Measurements from ENCODE around the gene ZHX3. TPM values are rescaled to one million over a fixed set of nuclear protein-coding genes. Genes with fewer than 3 reads are reported as not detected.
"Not testable (repeated sequence)": the region's sequence is repeated elsewhere in the genome, so short reads cannot be mapped to it uniquely, and the experiment has no call there.

The ZHX3 gene
- total RNA-seq, 1 donor from 2014 or later = 26.8 TPM

DNA sequence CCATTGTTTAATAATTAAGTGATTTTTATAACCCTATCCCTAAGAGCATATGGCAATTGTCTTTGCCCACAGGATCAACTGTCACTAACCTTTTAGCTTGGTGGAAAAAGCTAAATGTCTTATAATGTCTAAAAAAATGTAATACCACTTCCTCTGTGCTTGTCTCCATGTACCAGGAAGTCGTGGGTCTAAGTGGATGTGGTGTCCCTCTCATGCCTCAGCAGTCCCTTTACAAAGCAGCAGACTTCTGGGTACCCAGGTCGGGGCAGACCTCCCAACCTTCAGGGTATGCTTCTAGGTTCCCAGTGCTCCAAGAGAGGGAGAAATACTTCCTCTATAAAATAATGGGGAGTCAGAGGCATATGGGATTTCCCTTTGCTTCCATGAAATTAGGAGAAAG, 74.7 kb downstream of the ZHX3 start:
- Histone ChIP-seq H3K4me1 (peaks cover 44% of the 10 kb centered on the region), H3K36me3 (no peaks in the 10 kb centered on the region), H3K4me3 (no peak overlapping the region), H3K27me3 (no peaks in the 10 kb centered on the region), H3K9me3 (no peaks in the 10 kb centered on the region), H3K27ac (peak overlapping the region; percentile 98)
- intact Hi-C loops (cut with DNase I) = no loop called here
- DNase-seq (ENCODE audit: extremely low spot score in 2 of 2) = no peak
- no peak for TF ChIP-seq POLR2A (IDR thresholded peaks at IDR 0.05)
- TF ChIP-seq, protein P1, sequence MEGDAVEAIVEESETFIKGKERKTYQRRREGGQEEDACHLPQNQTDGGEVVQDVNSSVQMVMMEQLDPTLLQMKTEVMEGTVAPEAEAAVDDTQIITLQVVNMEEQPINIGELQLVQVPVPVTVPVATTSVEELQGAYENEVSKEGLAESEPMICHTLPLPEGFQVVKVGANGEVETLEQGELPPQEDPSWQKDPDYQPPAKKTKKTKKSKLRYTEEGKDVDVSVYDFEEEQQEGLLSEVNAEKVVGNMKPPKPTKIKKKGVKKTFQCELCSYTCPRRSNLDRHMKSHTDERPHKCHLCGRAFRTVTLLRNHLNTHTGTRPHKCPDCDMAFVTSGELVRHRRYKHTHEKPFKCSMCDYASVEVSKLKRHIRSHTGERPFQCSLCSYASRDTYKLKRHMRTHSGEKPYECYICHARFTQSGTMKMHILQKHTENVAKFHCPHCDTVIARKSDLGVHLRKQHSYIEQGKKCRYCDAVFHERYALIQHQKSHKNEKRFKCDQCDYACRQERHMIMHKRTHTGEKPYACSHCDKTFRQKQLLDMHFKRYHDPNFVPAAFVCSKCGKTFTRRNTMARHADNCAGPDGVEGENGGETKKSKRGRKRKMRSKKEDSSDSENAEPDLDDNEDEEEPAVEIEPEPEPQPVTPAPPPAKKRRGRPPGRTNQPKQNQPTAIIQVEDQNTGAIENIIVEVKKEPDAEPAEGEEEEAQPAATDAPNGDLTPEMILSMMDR (IDR thresholded peaks at IDR 0.05) = no peak
- no peak for TF ChIP-seq POLR2AphosphoS5 (IDR thresholded peaks at IDR 0.05; ENCODE audit: insufficient read depth in 1 of 2, low read depth in 1 of 2)

DNA sequence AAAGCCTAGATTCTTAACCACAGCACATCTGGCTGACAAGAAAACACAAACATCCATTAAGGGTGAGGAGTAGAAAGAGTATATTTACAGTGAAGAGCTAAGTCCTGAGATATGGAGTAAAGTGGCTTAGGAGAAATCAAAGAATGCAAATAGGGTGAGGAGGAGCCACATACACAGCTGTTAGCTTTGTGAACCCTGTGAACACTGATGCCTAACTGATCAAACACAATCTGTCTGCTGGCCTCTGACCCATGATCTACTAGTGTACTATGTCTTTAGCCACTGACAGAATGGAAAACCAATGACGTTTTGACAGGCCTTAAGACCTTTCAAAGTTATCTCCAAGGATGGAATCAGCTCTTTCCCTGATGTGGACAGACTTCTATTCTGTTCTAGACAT, 75.2 kb downstream of the ZHX3 start:
- H3K4me1 ChIP-seq = peaks cover 40% of the 10 kb centered on the region
- DNase-seq (ENCODE audit: extremely low spot score in 2 of 2) = no peak
- intact Hi-C loops (cut with DNase I) = no loop called here

DNA sequence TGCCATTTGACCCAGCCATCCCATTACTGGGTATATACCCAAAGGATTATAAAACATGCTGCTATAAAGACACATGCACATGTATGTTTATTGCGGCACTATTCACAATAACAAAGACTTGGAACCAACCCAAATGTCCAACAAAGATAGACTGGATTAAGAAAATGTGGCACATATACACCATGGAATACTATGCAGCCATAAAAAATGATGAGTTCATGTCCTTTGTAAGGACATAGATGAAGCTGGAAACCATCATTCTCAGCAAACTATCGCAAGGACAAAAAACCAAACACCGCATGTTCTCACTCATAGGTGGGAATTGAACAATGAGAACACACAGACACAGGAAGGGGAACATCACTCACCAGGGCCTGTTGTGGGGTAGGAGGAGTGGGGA, 80.3 kb downstream of the ZHX3 start:
- H3K4me3 ChIP-seq; H3K27me3 ChIP-seq; H3K36me3 ChIP-seq; H3K9me3 ChIP-seq; H3K27ac ChIP-seq; DNase-seq (ENCODE audit: extremely low spot score in 2 of 2); intact Hi-C loops (cut with DNase I): not testable (repeated sequence)
- H3K4me1 ChIP-seq = peaks cover 25% of the 10 kb centered on the region

More for the DNA sequence above, 75.2 kb downstream of the ZHX3 start:
- no peaks in the 10 kb centered on the region for H3K27me3 ChIP-seq
- no peak overlapping the region for H3K4me3 ChIP-seq
- peak overlapping the region; percentile 98 for H3K27ac ChIP-seq
- H3K36me3 ChIP-seq = no peaks in the 10 kb centered on the region
- no peaks in the 10 kb centered on the region for H3K9me3 ChIP-seq
- TF ChIP-seq, protein P1 (IDR thresholded peaks at IDR 0.05) = no peak
- TF ChIP-seq POLR2A (IDR thresholded peaks at IDR 0.05) (no peak), POLR2AphosphoS5 (IDR thresholded peaks at IDR 0.05; ENCODE audit: insufficient read depth in 1 of 2, low read depth in 1 of 2) (no peak)

DNA sequence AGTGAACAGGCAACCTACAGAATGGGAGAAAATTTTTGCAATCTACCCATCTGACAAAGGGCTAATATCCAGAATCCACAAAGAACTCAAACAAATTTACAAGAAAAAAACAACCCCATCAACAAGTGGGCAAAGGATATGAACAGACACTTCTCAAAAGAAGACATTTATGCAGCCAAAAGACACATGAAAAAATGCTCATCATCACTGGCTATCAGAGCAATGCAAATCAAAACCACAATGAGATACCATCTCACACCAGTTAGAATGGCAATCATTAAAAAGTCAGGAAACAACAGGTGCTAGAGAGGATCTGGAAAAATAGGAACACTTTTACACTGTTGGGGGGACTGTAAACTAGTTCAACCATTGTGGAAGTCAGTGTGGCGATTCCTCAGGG, 80.7 kb downstream of the ZHX3 start:
- DNase-seq (ENCODE audit: extremely low spot score in 2 of 2); H3K4me3 ChIP-seq; H3K27me3 ChIP-seq; intact Hi-C loops (cut with DNase I); H3K36me3 ChIP-seq; H3K27ac ChIP-seq; H3K9me3 ChIP-seq: not testable (repeated sequence)
- H3K4me1 ChIP-seq = peaks cover 29% of the 10 kb centered on the region

DNA sequence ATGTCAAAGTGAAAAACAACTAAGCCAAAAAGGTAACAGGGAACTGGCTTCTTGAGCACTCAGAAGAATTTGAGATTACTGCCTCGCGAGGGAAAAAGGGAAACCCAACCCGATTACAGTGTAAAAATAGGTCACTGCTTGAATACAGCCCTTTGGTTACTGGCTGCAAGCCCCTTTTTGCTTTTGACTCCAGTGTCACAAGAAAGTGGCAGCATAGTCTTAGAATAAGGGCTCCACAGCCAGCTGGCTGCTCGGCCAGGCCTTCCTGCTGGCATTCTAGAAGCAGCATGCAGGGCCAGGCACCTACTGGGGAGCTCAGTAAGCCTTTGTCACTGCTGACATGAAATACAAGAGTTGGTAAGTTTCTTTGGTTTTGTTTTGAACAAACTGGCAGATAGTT, 83.0 kb downstream of the ZHX3 start:
- Histone ChIP-seq H3K9me3 (no peaks in the 10 kb centered on the region), H3K4me1 (peaks cover 36% of the 10 kb centered on the region), H3K27ac (peak overlapping the region; percentile 74), H3K27me3 (no peaks in the 10 kb centered on the region), H3K36me3 (no peaks in the 10 kb centered on the region), H3K4me3 (no peak overlapping the region)
- no peak for DNase-seq (ENCODE audit: extremely low spot score in 2 of 2)
- intact Hi-C loops (cut with DNase I) = loop anchor here (5.0 kb wide), 1 partner anchor 103 kb away; no protein-coding TSS in a partner anchor
- TF ChIP-seq, protein P1 (IDR thresholded peaks at IDR 0.05) = no peak
- TF ChIP-seq POLR2AphosphoS5 (IDR thresholded peaks at IDR 0.05; ENCODE audit: insufficient read depth in 1 of 2, low read depth in 1 of 2) (no peak), POLR2A (IDR thresholded peaks at IDR 0.05) (no peak)

DNA sequence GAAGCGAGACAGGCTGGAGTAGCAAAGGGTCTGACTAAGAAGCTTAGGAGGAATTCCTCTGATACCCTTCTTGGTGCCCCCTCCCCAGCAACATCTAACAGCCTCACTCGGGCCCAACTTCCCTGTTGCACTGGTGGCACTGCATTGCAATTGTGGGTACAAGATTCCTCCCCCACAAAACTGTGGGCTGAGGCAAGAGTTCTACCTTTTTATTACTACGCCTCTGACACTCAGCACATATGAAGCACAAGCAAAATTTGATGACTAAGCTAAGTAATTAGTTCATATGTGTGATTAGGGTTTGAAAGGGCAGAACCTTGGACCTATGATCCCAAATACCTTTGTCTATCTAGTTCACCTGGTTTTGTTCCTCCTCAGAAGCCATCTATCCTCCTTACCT, 83.5 kb downstream of the ZHX3 start:
- Histone ChIP-seq H3K4me1 (peaks cover 40% of the 10 kb centered on the region), H3K4me3 (no peak overlapping the region), H3K9me3 (no peaks in the 10 kb centered on the region), H3K36me3 (no peaks in the 10 kb centered on the region), H3K27me3 (no peaks in the 10 kb centered on the region), H3K27ac (peak overlapping the region; percentile 74)
- intact Hi-C loops (cut with DNase I) = loop anchor here (5.0 kb wide), 1 partner anchor 103 kb away; no protein-coding TSS in a partner anchor
- no peak for DNase-seq (ENCODE audit: extremely low spot score in 2 of 2)
- TF ChIP-seq POLR2AphosphoS5 (IDR thresholded peaks at IDR 0.05; ENCODE audit: insufficient read depth in 1 of 2, low read depth in 1 of 2) (no peak), POLR2A (IDR thresholded peaks at IDR 0.05) (no peak)
- TF ChIP-seq, protein P1 (IDR thresholded peaks at IDR 0.05) = no peak
